HEK293 (cell line): ENCODE results near the gene MAST2.

Experiments used
- SETDB1 ChIP-seq: IDR thresholded peaks from one replicate; pipeline ENCODE4 v1.6.1; 2017; ENCODE audit warnings: mild to moderate bottlenecking, low read length, moderate library complexity, mixed read lengths; ENCODE audit not compliant: insufficient read length
- ZBTB17 ChIP-seq: fragments of 450-650 bp; formaldehyde crosslinking; IDR thresholded peaks from 2 replicates; pipeline ENCODE4 v1.5.1; 2016; ENCODE audit warnings: missing biosample characterization, missing genetic modification characterization
- ZNF513 ChIP-seq: fragments of 450-650 bp; IDR thresholded peaks from 2 replicates; pipeline ENCODE4 v1.5.1; 2018; ENCODE audit warnings: missing biosample characterization, missing genetic modification characterization
- ZNF707 ChIP-seq: fragments of 450-650 bp; formaldehyde crosslinking; IDR thresholded peaks from 2 replicates; pipeline ENCODE4 v1.5.1; 2016; ENCODE audit warnings: missing biosample characterization, missing genetic modification characterization

- TF ChIP-seq ZNF707 (no peak), SETDB1 (no peak), ZNF513 (tag by site-specific recombination) (no peak), ZBTB17 (no peak)
These were observed 207.8 kb downstream of the MAST2 start for GRCh38 chr1:46011121-46011695.
